ENCODE data around the gene MED13L.

Gene MED13L

DNA sequence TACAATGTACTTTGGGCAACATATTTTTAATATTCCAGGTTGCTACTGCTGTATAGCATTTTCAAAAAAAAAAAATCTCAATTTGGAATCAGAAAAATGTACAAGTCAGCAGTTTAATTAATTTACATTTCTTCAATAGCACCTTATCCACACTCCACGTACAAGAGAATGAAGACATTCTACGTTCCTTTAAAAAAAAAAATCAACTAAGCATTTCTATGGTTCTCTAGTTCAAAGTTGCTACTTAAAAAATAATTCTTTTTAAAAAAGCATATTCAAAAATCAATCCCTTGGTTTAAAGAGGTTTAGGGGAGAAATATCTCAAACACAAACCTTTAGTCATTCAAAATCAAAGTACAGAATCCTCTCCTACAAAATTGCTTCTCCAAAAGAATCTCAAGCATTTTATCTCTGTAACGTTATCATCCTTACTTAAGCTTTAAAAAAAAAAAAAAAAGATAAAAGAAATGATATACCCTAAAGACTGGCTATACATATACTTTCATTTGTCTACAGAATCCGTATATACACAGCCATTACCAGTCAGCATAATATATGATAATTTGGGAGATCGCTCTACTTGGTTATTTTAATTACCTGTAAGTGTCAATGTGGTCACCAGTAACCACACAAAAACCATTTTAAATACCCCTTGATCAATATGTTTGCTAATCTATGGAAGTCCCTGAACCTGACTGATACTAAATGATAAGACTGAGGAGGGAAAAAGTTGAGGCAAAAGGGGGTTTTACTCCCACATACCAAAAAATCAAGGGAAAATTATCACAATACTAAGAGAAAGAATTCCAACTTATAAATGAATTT, 2.7 kb downstream of the MED13L start:
- DNase-seq: no peak

DNA sequence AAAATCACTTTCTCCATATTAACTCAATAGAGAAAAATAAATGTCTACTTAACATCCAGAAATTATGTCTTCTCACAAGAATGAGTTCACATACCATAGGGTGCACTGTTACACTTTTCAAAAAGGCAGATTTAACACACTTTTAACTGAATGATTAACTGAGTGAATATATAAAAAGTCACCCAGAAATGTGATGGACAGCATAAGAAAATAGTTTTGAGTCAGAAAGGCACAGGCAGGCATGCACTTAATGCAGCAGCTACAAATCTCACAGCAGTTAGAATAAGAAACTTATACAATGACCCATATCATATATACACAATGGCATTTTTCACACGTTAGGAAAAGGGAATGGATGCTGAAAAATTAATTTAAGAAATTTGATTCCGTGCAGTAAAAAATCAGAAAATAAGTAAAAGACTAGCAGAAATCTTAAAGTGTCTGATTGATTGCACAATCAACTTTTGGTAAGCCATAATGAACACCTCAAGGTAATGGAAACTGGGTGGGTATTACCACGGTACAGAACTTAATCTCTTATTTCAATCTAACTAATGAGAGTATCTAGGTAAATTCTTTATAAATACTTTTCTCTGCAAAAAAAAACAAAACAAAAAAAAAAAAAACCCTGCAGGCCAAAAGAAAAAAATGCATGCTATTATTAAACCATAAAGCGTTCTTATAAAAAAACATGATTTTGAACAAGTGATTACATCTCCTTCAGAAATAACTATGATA, 3.5 kb downstream of the MED13L start:
- DNase-seq: no peak

DNA sequence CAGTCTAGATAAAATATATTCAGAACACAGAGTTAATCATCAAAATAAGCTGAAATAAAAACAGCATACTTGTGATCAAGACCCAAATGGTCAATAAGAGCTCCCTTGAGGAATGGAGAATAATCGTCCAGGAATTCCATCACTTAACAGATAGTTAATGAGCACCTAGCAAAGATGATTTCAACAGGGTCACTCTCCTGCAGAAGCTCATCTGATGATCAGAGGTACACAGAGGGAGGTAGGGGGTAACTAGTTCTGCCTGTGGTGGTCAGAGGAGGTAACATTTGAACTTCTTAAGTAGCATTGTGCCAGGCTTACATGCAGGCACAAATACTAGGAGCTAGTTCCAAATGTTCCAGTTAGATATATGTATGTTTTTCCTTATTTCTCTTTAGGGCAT, 9.5 kb downstream of the MED13L start:
- DNase-seq: no peak

DNA sequence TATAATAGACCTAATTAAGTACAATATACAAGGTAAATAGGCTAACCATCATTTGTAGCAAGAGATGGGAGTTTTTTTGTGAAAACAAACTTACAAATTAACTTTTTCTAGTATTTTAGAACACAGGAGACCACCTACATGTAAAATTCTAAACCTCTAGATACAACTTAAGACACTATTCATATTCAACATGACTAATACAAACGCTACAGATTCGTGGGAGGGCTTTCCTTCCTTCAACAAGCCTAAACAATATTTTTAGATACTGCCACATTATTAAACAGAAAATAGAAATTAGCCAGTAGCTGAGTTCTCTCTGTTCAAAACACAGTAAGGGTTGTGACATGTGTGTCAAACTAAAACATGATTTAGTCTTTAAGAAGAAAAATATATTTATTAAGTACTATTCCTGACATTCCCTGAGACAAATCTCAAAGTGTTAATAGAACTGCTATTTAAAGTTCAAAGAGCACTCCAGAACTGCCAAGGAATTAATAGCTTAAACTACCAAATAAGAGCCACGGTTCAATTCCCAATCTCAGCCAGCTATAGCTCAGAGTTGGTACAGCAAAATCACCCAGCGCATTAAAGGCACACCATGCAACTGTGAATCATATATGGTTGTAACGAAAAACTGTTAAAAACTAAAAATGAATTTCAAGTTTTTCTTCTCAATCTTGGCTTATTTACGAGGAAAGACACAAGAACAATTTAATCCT, 10.7 kb downstream of the MED13L start:
- DNase-seq: no peak

DNA sequence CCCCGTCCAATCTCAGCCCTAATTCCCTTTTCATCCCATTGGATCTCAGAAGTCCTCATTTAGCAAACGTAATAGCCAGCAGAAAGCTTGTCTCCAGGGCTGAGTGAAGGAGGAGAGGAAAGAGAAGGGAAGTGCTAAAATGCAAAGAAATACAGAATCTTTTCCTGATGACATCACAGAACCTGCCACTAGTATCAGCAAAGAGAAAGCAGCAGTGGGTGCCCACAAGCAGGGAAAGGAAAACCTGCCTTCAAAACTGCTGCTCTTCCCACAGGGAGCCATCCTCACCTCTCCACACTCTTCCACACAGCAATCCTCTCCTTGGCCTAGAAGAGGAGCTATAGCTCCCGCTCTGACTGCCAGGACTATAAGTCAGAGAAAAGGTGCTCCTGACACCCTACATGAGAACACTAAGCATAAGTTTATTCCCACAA, 11.3 kb downstream of the MED13L start:
- no peak for DNase-seq

DNA sequence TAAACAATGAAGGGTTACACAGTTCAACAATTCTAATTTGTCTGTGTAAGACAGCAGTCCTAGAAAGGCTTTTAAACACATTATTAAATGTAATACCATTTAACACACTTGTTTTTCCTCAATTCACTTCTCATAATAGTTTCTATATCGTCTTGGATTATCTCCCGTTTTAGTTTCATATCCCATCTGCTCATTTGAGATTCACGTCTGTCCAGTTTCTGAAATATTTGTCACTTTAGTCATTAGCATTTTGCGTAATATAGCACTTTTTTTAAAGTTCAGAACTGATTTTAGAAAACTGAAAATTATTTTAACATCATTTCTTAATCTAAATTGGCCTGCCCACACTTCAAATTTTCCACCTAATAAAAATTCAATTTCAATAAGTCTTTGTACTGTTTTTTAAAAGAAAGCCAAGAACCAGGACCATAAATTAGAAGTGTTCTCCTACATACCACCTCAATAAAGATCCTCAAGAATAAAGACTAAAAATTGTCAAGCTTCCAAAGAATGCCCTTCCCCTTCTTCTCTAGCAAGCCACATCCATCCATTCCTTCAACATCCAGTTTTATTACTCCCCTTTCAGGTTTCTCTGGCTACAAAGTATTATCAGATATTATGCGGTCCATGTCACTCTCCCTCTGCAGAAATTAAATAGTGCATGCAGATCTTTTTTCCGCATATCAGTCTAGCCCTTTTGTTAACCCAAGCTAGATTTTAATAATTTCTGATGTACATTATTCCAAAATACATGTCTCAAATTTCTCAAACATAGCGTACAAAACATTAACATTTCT, 11.9 kb downstream of the MED13L start:
- DNase-seq: no peak

DNA sequence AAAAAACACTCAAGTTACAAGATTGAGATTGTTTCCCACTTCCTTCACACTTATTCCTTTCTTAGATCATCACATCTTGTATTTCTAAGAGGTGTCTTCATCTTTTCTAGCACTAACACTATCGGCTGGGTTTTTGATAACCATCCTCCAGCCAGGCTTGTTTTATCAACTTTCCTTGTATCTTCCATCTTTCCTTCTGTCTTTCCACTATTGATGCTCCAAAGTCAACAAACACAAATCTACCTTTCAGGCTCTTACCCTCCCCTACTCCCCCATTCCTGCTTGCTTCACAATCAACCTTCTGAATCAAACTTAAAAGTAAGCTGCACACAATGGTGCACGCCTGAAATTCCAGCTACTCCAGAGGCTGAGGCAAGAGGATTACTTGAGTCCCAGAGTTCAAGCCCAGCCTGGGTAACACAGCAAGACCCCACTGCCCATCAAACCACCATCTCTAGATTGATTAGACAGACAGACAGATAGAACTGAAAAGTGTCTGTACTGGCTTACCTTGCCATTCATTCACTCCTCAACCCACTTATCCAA, 12.9 kb downstream of the MED13L start:
- no peak for DNase-seq

DNA sequence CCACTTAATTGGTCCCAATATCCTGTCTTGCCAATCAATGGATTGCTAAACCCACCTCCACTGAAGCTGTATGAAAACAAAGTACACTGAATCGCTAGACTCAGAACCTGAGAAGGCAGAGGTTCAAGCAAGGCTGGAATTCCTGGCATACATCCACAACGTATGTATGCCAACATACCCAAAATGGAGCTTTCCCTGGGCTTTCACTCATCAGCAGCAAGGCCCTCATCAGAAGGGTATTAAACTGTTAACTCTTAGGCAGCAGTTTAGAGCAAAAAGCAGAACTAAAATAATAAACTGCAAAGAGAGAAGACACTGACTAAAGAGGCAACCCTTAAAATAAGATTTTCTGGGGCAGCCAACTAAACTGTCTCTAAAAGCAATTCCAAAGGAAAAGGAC, 13.6 kb downstream of the MED13L start:
- no peak for DNase-seq

DNA sequence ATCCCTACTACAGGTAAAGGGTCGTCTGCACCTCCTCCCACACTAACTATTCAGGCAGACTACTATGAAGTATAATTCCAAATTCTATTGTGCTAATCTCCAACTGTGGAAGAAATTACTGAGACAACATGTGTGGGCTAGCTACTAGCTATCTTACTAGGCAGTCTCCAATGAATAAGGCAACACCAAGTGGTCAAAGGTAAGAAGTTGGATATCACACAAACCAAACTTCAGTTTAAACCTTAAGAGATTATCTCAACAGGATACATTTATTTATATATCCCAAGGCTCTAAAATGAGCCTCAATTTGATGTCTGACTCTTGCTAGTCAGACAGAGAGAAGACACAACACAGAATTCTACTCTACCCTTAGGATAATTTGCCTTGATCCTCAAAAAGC, 14.1 kb downstream of the MED13L start:
- no peak for DNase-seq

DNA sequence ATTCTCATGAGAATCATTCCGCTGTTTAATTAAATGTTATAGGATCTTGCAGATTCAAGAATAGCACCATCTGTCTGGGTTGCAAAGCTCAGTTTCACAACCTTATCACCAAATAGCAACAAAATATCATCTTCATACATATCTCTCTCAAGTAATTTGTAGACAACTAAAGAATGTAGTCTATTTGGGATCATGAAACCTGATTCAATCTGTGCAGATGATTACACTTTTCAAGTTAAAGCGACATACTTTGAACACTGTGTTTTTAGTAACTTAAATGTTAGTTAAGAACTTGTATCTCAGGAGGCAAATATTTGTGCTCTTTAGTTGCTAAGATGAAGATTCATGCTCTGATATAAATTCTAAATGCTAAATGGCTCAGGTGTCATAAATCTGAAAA, 14.8 kb downstream of the MED13L start:
- no peak for DNase-seq

DNA sequence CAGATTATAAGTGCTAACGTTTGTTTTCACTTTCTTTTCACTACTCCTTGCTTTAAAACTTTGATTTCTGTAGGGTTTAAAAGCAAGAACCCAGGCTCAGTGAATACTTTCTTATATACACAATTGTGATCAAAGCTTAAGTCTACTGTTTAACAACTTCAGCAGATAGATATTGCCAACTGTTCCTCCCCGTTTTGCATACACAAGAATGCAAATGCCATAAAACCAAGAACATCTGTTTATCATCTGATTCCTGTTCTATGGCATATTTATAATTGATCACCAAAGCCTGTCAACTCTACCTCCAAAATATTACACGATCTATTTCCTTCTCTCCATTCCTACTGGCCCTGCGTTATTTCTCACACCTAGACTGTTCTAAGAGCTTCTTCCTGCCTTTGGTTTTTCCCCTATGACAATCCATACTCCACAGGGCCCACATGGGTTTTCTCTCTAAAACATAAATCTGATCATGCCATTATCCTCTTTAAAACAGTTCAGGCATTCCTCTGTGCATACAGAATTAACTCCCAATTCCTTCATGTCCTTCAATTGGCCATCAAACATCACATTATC, 15.9 kb downstream of the MED13L start:
- no peak for DNase-seq

DNA sequence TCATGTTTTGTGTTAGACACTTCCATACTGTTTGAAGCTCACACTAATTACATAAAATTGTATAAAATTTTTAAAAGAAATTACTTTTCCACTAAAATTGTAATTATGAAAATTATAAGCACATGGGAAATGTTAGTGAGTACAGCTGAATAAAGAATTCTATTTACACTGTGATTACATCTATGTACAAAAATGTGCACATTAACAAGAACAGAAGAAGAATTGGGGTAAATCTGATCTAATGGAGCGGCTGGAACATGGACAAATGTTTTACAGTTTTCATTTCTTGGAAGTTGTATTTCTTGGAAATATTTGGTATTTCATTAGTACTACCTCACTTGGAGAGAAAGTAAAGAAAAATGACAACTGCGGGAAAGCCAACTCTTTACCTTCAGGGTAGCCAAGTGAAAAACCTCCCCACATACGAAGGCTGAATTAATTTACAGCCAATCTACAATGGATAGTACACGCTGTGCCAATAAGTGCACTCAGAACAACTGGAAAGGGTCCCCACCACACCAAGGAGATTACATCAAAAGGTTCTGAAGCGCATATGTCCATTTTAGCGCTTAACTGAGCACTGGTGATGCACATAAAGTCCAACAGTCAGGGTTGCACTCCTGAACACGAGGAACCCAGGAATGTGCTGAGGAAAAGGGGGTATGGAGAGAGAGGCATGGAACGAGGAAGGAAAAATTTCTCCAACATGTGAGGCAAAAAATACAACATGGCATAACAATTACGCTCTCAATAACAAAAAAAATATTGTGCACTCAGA, 17.5 kb downstream of the MED13L start:
- DNase-seq: no peak

DNA sequence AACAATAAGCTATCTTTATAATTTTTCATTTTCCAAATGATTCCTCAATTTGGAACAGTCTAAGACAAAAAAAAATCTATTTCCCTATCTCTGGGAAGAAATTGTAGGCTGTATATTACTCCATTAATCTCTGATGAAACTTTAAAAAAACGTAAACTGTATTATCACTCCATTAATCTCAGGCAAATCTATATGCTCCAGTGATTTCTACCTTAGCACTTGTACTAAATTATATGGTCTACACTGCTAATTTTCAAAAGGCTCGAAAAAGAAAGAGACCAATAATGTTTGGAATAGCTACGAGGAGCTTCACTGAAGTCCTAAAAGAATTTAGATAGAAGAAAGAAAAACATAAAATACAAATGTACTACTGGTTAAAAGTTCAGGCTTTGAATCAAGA, 19.7 kb downstream of the MED13L start:
- DNase-seq: no peak

DNA sequence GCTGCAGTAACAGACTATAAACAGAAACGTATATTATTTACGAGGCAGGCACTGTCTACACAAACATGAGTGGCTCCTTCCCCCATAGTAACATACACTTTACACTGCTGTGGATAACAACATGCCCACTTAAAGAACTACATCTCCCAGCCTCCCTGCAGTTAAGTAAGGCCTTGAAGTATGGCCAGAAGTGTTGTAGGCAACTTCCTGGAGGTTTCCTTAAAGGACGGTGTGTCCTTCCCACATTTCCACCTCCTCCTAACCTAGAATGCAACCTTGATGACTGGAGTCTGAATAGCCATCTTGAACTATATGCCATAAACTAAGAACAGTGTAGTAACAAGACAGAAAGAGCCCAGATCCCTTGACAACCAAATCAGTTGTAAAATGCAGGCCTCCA, 20.3 kb downstream of the MED13L start:
- no peak for DNase-seq

DNA sequence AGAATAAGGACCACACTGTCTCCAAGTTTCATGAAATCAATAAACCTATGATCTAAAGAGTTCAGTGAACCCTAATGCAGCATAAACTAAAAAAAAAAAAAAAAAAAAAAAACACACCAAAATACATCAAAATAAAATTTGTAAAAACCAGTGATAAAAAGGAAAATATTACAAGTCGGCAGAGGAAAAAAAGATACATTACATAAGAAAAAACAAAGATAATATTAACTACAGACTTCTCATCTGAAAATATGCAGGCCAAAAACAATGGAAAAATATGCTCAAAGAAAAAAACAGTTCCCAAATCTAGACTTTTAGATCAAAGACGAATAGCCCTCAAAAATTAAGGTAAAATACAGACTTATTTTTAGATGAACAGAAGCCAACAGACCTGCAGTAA, 27.6 kb downstream of the MED13L start:
- no peak for DNase-seq

DNA sequence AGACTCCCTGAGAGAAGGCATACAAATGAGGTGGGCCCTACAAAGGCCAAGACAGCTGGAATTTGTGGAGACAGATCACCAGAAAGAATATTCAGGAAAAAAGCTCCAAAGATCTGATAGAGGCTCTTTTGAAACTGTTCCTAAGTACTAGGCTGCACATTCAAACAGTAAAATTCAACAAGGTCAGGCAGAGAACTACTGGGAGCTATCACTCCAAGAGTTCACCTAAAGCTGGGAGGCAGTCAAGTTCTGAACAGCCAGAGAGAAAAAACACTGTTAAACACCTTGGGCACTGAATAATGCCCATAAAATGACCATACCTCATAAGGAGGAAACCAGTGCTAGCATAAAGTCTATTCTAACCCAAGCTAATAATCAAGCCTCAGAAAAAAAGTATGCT, 28.6 kb downstream of the MED13L start:
- no peak for DNase-seq

DNA sequence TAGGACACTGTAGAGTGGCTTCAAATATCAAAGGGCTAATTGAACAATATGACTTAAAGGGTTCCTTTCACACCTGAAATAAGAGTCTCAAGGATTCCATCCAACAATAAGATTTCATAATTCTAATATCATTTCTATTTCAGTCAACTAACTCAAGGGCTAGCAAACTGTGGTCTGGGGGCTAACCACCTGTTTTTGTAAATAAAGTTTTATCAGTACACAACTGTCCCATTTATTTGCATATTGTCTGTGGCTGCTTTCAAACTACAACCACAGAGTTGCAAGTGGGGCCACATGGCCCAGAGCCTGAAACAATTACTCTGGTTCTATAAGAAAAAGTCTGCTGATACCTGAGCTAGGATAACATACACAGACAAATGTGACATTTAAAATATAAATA, 29.1 kb downstream of the MED13L start:
- DNase-seq: no peak

DNA sequence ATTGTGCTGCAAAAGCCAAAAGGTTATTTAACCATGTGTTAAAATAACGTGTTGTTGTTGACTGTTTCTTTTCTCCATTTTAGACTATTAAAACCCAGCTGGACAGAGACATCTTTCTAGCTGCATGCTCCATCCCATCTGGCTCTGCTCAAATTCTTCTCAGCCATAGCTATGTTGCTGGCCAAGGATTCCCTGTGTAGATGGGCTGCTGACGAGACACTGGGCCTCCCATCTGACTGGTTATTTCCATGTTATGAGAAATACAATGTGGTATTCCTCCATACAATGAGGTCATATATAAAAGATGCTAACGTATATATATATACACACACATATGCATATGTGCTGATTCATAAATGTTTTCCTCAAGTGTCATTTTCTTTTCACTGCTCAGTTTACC, 30.1 kb downstream of the MED13L start:
- no peak for DNase-seq

DNA sequence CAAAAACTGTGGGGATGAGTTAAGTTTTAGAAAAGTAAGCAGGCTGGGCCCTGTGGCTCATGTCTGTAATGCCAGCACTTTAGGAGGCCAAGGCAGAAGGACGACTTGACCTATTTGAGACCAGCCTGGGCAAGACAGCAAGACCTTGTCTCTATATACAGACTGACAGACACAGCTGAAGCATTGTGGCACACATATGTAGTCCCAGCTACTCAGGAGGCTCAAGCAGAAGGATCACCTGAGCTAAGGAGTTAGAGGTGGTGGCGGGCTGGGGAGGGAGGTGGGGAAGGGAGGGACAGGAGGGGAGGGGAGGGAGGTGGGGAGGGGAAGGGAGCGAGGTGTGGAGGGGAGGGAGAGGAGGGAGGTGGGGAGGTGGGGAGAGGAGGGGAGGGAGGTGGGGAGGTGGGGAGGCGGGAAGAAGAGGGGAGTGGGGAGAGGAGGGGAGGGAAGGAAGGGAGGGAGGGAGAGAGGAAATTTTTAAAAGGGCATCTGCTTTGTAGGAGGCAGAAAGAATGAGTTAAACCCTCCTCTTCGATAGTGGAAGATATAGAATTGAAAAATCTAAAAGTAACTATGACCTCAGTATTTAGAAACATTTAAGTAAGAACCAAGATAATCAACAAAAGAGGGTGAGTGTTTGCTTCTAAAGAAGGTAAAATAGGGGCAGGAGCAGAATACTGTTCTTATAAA, 30.9 kb downstream of the MED13L start:
- DNase-seq: no peak

DNA sequence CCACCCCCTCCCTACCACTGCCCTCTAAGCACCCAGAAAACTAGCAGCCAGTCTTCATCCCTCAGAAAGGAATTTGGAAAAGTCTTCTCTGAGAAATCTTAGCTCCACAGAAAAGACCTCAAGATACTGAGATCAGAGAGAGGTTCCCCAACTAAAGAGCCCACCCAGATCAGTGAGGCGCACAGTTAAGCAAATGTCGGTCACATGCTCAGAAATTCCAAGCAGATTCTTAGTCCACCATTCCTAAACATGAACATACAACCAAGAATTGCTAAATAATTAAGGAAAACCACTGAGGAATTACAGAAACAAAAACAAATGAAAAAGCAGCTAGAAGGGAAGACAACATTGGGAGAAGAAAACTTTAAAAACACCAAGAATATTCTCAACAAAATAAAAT, 32.3 kb downstream of the MED13L start:
- no peak for DNase-seq

Data from NCI-H1105 (cell line).